ENCODE measurements around the gene TMEM106B. TPM values are rescaled to one million over a fixed set of nuclear protein-coding genes. Genes with fewer than 3 reads are reported as not detected.

Gene TMEM106B
- total and polyA plus RNA-seq, 2 experiments from 2014 or later = 20.1 to 42.8 TPM

GRCh38 chr7:12211711-12212485 lies 804 bp downstream of the TMEM106B start:
- Histone ChIP-seq H3K79me2 (replicated peaks; ENCODE audit: insufficient read depth) (peaks cover 22% of the 10 kb centered on the region), H3K27ac (ENCODE audit: low read depth) (peak overlapping the region; percentile 90), H3K9me2 (ENCODE audit: insufficient read depth) (no peaks in the 10 kb centered on the region), H3K4me3 (peak overlapping the region; percentile 74), H4K20me1 (replicated peaks; ENCODE audit: insufficient read depth) (no peaks in the 10 kb centered on the region), H3K27me3 (ENCODE audit: insufficient read depth) (peaks cover 14% of the 10 kb centered on the region), H3K4me1 (ENCODE audit: insufficient read depth) (peaks cover 10% of the 10 kb centered on the region), H2AFZ (peak overlapping the region; percentile 74), H3K36me3 (ENCODE audit: insufficient read depth) (peaks cover under 1% of the 10 kb centered on the region; the same call in 1 of the 2 replicates), H3K4me2 (peak overlapping the region; percentile 97), H3F3A (replicated peaks; ENCODE audit: low read depth) (0 out of 2 replicates have a peak, but pooled peaks cover 5% of the 10 kb centered on the region)
- no peaks in the 10 kb centered on the region for H3K9me3 Mint-ChIP-seq
- TF ChIP-seq ZNF331 (CRISPR knock-in tag; IDR thresholded peaks at IDR 0.05; ENCODE audit: low read depth) = no peak
- H3K27me3 Mint-ChIP-seq (ENCODE audit: insufficient read depth, low read depth, poor library complexity) = peaks cover 6% of the 10 kb centered on the region
- H3K4me1 Mint-ChIP-seq = peaks cover 14% of the 10 kb centered on the region
- peak overlapping the region; percentile 97 for H3K27ac Mint-ChIP-seq
- DNase-seq (ENCODE audit: low spot score) (peak; percentile 21), ATAC-seq (peak; percentile 2; the same call in 2 of the 3 replicates)
- peak overlapping the region; percentile 84 for H3K4me3 Mint-ChIP-seq
- peaks cover 5% of the 10 kb centered on the region for H3K36me3 Mint-ChIP-seq (ENCODE audit: low read depth)

GRCh38 chr7:12217311-12217710 lies 6.2 kb downstream of the TMEM106B start:
- Mint-ChIP-seq H3K4me1 (peaks cover 21% of the 10 kb centered on the region), H3K27ac (no peak overlapping the region), H3K4me3 (no peak overlapping the region), H3K9me3 (no peaks in the 10 kb centered on the region), H3K36me3 (ENCODE audit: low read depth) (peaks cover 17% of the 10 kb centered on the region), H3K27me3 (ENCODE audit: insufficient read depth, low read depth, poor library complexity) (no peaks in the 10 kb centered on the region)
- Histone ChIP-seq H3K27me3 (ENCODE audit: insufficient read depth) (no peaks in the 10 kb centered on the region), H3K27ac (ENCODE audit: low read depth) (no peak overlapping the region), H3K36me3 (ENCODE audit: insufficient read depth) (peaks cover 14% of the 10 kb centered on the region), H3K4me1 (ENCODE audit: insufficient read depth) (peaks cover 14% of the 10 kb centered on the region; the same call in 1 of the 2 replicates), H3K4me2 (no peak overlapping the region), H3K4me3 (no peak overlapping the region), H2AFZ (no peak overlapping the region), H4K20me1 (replicated peaks; ENCODE audit: insufficient read depth) (no peaks in the 10 kb centered on the region), H3F3A (replicated peaks; ENCODE audit: low read depth) (no peaks in the 10 kb centered on the region), H3K79me2 (replicated peaks; ENCODE audit: insufficient read depth) (peaks cover 20% of the 10 kb centered on the region), H3K9me2 (ENCODE audit: insufficient read depth) (no peaks in the 10 kb centered on the region)
- no peak for TF ChIP-seq CTCF (conservative IDR thresholded peaks at IDR 0.05; ENCODE audit: low read depth in 2 of 2)
- TF ChIP-seq STAT1 (IDR thresholded peaks at IDR 0.05; ENCODE audit: unreplicated experiment) = no peak
- TF ChIP-seq JUNB (IDR thresholded peaks at IDR 0.05; ENCODE audit: unreplicated experiment) = no peak
- no peak for TF ChIP-seq POLR2AphosphoS5 (IDR thresholded peaks at IDR 0.05; ENCODE audit: low read depth)
- no peak for TF ChIP-seq EZH2phosphoT487 (IDR thresholded peaks at IDR 0.05; ENCODE audit: unreplicated experiment)
- TF ChIP-seq ETS1 (IDR thresholded peaks at IDR 0.05) = no peak
- no peak for TF ChIP-seq ZNF462 (CRISPR knock-in tag; IDR thresholded peaks at IDR 0.05)
- TF ChIP-seq ZNF114 (CRISPR knock-in tag; IDR thresholded peaks at IDR 0.05) = no peak
- no peak for TF ChIP-seq NANOG (IDR thresholded peaks at IDR 0.05; ENCODE audit: borderline replicate concordance)
- no peak for ATAC-seq
- DNase-seq (ENCODE audit: low spot score) = no peak

Measured in GM23338 (cell line).